ENCODE measurements around the gene MRPS25.

- TF ChIP-seq EZH2 (IDR thresholded peaks at IDR 0.05; ENCODE audit: borderline replicate concordance) (no peak), EZH2phosphoT487 (IDR thresholded peaks at IDR 0.05; ENCODE audit: low read depth, severe bottlenecking, unreplicated experiment) (no peak)
- TF ChIP-seq, protein P1, sequence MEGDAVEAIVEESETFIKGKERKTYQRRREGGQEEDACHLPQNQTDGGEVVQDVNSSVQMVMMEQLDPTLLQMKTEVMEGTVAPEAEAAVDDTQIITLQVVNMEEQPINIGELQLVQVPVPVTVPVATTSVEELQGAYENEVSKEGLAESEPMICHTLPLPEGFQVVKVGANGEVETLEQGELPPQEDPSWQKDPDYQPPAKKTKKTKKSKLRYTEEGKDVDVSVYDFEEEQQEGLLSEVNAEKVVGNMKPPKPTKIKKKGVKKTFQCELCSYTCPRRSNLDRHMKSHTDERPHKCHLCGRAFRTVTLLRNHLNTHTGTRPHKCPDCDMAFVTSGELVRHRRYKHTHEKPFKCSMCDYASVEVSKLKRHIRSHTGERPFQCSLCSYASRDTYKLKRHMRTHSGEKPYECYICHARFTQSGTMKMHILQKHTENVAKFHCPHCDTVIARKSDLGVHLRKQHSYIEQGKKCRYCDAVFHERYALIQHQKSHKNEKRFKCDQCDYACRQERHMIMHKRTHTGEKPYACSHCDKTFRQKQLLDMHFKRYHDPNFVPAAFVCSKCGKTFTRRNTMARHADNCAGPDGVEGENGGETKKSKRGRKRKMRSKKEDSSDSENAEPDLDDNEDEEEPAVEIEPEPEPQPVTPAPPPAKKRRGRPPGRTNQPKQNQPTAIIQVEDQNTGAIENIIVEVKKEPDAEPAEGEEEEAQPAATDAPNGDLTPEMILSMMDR (IDR thresholded peaks at IDR 0.05; ENCODE audit: poor library complexity): no peak
Measured at GRCh38 chr3:15043408-15044171, 21.5 kb downstream of the MRPS25 start.
